NK-92 (cell line): ENCODE results near the gene ECHDC3.

Source experiments
- DNase-seq: peaks from one replicate; lab custom pipeline; 2025; ENCODE audit not compliant: unreplicated experiment; lab: John Stamatoyannopoulos, UW

The ECHDC3 gene

DNA sequence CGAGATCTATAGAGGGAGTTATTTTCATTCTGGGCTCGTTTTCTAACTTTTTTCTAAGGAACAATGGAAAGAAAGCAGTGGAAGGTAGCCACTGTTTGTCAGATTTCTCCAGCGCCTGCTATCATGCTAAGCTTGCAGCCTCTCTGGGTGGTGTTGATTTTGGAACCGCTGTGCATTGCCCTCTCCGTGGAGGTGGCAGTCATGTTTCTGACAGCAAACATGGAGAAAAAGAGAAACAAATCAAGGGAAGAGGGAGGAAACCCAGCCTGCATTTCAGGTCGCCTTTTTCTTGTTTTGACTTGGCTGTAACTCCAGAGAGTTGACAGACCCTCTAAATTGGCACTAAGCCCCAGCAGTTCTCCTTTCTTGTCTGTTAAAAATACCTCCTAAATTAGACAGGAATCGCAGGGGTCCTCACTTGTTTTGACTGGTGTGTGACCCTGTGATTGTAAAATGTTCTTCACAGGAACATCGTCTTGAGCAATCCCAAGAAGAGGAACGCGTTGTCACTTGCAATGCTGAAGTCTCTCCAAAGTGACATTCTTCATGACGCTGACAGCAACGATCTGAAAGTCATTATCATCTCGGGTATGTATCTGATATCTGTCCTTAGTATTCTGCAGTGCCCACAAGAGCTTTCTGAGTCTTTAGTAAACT, 4.8 kb downstream of the ECHDC3 start:
- no peak for DNase-seq

DNA sequence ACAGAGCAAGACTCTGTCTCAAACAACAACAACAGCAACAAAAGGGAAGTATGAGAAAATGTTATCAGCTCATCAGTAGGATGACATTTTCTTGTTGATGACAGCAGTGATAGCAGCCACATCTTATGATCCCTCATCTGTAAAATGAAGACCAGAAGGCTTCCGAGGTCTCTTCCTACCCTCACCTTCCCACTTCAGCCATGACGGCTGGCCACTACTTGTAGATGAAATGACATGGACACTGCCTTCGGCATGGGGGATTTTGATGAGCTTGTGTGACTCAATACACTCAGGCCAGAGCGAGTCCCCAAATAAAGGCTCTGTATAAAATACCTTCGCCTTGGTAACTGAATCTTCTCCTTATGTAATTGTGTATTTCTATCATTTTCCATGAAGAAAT, 6.7 kb downstream of the ECHDC3 start:
- DNase-seq: no peak

DNA sequence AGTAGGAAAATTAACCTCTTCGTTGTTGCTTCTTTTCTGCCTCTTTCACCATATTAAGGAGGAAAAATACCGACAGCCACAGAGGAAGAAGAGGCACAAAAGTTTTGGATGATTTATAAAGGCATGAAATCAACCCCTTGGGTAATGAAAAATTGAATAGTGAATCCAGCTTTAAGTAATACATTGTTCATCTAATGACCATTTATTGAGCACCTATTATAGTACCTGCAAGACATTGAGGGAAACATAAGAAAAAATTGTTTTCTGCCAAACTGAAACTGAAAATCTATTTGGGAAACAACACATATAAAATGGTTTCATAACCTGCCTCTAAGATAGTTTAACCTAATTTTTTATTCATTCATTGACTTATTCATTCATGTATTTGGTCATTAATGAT, 8.2 kb downstream of the ECHDC3 start:
- no peak for DNase-seq

DNA sequence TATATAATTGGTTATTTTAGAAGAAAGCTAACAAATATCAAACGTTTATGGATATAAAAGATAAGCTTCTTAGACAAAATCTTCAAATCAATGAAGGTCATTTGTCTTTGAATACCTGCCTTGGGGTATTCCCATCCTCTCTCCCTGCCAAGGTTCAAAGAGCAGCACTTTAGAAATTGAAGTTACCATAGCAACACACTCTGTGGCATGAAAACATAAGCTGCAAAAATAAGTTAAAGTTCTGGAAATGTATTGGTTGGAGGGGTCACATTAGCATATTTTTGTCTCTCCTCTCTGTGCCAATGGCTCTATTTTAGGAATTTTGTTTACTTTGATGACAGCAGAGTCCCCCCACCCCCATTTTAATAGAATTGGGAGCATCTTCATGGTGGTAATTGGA, 12.0 kb downstream of the ECHDC3 start:
- no peak for DNase-seq

DNA sequence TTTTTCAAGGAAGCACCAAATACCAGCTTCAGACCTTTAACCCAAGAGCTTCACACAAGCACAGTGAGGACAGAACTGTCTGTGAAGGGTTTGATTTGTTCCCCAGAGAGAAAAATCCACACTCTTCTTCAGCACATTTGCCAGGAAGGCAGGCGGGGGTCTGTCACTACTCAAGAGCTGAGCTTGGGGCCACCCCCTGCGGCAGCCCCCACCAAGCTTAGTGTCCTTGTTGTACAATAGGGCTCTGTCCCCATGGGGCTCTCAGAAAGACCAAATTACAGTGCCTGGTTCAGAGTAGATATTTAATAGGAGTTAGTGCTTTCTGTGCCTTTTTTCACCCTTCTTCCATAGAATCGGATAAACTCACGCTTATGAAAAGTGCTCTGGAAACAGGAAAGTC, 12.4 kb downstream of the ECHDC3 start:
- no peak for DNase-seq

DNA sequence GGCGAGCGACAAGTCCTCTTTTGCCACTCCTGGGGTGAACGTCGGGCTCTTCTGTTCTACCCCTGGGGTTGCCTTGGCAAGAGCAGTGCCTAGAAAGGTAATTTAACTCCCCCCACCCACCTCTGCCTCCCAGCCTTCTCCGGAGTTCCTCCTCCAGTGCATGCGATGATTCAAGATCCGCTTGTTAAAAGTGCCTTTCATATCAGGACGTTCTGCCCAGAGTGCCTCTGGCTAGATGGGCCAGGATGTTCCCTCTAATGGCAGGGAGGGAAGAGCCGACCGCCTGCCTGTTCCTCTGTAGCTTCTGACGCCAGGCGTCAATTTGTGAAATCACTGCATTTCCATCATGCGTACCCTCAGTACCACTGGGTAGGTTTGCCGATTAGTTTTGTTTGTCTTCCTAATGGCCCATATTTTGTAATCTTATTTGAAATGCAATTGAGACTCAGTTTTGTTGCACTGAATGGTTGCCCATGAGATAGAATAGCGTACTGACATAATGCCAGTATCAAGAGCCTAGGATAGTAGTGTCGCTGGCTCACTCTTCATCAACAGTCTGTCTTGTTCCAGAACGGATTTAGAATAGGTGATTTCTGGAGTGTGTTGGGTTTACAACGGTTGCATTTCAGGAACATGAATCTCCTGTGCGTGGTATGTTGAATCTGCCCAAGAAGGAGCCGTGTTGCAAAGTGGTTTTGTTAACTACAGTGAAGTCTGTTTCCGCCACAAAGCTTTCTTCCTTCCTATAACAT, 13.5 kb downstream of the ECHDC3 start:
- no peak for DNase-seq

DNA sequence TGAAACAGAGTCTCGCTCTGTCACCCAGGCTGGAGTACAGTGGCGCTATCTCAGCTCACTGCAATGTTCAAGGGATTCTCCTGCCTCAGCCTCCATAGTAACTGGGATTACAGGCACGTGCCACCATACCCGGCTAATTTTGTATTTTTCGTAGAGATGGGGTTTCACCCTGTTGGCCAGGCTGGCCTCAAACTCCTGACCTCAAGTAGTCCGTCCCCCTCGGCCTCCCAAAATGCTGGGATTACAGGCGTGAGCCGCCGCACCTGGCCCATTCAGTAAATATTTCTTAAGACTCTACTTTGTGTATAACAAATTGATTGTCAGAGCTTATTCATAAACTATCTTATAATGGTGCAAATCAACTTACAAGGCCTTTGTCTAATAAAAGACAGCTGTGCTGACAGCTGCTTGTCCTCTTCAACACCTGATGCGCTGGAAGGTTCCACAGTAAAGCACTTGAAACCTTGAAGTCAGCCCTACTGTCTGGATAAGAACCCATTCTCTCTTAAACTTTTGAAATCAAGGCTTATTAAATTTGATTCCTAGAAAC, 14.7 kb downstream of the ECHDC3 start:
- DNase-seq: no peak

DNA sequence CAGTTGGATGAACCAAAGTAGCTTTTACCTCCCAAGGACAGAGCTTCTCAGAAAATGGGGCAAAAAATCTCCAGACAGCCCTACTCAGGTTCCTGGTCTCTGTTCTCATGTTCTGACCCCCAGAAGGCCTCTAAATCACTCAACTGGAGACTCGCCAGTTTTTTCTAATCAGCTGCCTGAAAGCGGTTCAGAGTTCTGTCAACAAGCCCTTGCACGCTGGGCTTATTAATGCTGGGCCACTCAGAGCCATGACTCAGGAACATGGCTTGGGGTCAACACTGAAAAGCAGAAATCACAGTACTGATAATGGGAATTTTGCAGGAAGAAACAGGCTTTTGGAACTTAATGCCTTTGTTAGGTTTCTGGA, 15.3 kb downstream of the ECHDC3 start:
- no peak for DNase-seq

DNA sequence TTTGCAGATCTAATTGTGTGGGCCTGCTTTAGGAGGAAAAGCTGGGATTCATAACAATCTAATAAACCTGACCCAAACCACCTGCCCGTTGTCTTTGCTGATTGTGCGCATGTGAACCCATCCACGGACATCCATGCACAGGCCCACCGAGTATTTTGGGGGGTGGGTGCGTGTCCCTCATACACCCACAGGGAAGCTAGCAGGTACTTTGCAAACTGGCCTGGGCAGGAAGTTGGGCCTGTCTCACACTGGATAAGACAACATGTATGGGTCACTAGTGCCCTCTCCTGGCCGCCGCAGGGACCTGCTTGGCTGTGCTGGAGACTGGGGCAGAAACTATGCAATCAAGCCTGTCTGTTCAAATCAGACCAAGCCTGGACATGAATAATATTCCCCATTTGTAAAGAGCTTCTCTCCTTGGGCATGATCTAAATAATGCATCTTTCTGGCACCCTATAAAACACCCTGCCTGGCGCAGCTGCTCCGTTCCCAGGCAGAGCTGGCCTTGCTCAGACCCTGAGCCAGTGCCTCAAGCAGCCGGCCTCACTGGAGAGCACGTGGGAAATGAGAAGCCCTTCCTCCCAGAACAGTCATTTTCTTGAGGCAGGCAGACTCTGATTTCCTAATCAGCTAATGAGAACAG, 15.8 kb downstream of the ECHDC3 start:
- DNase-seq: peak; percentile 4

DNA sequence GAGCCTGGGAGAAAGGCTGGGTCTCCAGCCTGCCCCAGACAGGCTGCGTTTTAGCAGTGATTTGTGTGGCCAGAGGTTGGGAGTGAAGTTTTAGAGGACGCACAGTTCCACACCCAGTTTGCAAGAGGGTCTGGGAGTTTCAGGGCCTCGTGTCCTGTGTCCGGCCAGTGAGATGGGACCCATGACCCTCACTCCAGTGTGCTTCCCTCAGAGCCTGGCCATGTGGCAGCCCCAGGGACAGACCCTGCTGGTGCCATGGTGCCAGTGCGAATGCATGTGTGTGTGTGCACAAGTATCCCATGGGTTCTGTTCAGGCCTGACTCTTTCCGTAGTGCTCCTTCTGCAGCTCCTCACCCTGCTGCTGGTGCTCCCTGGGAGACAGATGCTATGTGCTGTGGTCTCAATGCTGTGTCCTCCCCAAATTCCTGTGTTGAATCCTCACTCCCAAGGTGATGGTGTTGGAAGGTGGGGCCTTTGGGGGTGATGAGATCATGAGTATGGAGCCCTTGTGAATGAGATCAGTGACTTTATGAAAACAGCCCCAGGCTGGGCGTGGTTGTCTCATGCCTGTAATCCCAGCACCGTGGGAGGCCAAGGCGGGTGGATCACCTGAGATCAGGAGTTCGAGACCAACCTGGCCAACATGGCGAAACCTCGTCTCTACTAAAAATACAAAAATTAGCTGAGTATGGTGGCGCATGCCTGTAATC, 16.5 kb downstream of the ECHDC3 start:
- no peak for DNase-seq

DNA sequence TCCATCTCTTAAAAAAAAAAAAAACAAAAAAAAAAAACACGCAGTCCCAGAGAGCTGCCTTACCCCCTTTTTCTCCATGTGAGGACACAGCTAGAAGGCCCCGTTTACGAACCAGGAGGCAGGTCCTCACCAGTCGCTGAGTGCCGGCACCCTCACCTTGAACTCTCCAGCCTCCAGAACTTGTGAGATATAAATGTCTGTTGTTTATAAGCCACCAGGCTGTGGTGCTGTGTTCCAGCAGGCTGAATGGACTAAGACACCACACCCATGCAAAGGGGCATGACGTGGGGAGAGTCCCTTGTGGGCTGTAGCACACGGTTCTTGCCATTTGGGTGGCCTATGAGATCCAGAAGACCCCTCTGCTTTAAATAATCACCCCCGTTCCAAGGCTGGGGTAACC, 17.2 kb downstream of the ECHDC3 start:
- no peak for DNase-seq

DNA sequence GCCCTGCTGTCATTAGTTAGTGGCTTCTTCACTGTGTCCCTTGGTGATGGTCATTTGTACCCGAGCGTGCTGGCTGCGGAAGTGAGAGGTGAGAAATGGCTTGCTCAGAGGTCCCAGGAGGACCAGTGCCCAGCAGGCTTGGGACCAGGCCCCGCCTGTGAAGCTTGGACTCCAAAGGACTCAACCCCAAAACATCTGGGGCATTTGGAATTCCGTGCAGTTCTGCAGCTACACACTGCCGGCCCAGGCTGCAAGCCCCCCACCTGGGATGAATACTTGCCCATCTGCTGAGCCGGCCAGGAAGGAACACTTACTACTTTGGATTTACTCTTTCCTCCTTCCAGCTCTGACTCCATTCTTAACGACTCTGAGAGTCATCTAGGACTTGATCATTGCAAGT, 18.0 kb downstream of the ECHDC3 start:
- DNase-seq: no peak

DNA sequence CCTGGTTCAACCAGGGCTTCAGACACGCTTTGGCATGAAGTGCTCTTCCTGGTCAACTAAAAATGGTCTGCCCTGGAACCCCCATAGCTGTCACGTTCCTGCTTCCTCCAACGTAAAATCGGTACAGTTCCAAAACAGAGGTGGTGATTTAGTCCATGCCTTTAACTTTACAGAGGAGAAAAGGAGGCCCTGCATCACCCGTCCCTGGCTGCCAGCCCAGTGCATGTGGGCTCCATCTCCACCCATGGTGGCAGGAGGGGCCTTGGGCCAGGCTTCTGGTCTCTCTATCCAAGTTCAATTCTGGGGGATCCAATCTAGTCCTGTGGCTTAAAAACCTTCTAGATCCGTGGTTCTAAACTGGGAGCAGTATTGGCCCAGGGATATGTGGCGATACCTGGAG, 18.7 kb downstream of the ECHDC3 start:
- DNase-seq: no peak

DNA sequence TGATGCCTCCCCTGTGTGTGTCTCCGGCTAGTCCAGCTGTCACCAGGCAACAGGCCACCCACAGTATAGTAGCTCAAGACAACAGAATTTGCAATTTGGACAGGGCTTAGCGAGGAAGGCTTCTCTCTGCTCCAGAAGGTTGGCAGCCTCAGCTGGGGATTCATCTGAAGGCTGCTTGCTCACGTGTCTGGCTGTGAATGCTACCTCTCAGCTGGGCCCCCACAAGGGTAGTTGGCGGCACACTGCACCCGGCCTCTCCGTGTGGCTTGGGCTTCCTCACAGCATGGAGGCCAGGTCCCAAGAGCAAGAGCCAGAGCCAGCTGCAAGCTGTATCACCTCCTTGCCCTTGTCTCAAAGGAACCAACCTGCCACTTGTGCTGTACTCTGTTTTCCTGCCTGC, 19.2 kb downstream of the ECHDC3 start:
- no peak for DNase-seq

DNA sequence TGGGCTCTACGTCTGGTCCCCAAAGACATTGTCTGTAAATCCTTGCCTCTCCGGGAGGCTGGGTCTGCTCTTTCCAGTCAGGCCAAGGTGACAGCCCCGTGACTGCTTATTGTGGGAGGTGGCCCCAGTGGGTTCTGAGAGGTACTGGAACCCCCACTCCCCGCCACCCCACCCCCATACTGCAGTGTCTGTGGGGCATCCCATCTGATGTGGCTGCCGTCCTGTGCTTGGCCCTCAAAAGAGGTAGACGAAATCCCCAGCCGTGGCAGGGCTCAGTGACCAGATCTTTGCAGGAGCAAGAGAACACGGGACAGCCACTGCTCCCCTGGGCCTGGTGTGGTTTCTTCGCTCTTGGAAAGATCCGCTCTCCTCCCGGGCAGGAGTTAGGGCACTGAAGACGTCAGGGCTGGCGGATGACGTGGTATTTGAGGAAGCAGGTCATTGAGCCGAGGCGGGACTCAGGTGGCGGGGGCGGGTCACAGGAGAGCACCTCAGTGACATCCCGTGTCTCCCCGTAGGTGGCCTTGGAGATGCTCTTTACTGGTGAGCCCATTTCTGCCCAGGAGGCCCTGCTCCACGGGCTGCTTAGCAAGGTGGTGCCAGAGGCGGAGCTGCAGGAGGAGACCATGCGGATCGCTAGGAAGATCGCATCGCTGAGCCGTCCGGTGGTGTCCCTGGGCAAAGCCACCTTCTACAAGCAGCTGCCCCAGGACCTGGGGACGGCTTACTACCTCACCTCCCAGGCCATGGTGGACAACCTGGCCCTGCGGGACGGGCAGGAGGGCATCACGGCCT, 20.7 kb downstream of the ECHDC3 start:
- DNase-seq: no peak

DNA sequence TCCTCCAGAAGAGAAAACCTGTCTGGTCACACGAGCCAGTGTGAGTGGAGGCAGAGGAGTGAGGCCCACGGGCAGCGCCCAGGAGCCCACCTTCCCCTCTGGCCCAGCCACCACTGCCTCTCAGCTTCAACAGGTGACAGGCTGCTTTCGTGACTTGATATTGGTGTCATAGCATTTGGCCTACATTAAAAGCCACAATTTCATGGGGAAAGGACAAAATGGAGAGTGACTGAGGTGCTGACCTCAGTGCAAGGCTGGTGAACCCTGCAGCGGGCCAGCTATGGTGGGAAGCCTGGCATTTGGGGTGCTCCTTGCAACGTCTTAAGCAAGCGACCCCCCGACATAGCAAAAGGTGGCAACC, 21.3 kb downstream of the ECHDC3 start:
- no peak for DNase-seq

DNA sequence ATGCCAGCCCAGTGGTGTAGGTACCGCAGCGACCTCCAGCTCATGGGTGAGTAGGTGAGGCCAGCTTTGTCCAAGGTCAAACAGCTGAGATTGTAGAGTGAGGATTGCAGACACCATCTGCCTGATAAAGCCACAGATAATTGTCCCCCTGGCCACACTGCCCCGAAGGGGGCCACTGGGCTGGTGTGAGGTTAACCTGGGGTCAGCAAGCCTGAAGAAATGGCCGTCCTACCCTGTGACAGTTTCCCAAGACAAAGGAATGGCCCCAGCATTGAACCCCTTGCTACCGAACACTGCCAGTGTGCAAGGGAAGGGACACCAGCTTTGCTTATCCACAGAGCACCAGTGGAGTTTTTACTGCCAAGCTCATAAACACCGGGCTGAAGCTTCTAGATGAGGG, 23.0 kb downstream of the ECHDC3 start:
- DNase-seq: no peak

DNA sequence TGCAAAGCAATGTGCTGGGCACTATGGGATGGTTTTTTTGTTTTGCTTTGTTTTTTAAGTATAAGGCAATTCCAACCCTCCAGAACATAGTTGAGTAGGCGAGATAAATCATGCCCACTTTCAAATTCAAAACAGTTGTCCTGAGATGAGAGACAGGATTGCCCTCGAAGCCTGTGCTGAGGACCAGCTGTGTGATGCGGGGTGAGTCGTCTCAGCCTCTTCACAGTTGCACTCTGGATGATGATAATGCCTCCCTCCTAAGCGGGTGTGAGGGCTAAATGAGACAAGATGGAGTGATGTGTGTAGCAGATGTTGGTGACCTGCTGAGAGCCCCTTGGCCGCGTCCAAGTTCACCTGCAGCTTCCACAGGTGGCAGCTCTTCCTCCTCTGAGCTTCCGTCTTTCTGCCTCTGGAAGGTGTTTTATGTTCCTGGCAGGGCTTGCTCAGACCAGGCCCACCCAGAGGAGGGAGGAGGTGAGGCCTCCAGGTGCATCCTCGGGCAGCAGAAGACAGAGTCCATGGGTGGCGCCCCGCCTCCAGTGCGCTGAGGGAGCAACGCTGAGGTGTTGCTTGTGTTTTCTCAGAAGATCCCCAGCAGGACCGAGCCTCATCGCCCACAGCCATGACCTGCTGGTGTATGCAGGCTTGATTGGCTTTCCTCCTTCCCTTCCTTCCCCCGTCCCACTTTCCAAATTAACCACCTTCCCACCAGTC, 30.6 kb downstream of the ECHDC3 start:
- no peak for DNase-seq

DNA sequence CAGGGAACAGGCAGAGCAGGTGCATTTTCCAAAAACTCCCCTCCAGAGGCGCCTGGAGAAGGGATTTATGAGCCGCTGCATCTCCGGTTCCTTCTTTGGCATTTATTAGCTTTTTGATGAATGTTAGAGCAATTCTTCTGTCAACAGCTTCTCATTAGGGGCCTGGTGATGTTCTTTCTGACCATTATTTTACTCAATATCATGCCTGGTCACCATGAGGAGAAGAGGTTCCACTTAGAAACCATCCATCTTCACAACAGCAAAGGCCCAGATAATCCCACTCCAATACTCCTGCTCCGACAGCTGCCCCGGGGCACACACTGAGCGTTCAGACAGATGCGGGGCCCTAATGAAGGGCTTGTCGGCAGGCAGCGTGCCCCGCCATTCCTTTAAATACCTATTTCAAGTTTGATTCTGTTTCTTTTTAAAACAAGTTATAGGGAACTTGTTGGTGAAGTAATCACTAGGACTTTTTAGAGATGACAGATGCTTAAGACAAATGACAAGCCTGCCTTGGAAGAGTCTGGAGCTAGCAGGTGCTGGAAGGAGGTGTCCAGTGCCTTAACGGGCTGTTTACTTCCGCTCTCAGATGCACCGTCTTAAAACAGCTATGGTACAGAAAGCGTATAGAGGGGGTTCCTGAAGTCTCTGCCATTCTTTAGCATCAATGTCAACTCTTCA, 31.7 kb downstream of the ECHDC3 start:
- DNase-seq: no peak

DNA sequence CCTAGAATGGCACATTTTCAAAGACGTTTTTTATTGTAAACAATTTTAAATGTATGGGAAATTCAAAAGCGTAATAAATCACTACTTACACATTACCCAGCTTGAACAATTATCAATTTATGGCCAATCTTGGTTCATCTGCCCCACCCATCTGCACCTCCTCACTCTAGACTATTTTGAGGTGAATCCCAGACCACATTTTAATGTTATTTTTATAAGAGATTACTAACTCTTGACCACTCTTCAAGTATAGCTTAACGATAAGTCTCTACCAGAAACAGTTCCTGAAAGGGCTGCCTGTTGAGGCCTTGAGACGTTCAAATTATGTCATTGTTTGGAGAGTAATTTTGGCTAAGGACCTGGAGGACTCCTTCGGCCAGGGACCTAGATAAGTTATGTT, 33.2 kb downstream of the ECHDC3 start:
- DNase-seq: no peak
